Measurements from ENCODE around the gene TBC1D5.
A peak's percentile ranks its signal among the peaks of the same experiment; 100 is the strongest.
"Not testable (repeated sequence)": the region's sequence is repeated elsewhere in the genome, so short reads cannot be mapped to it uniquely, and the experiment has no call there.

TBC1D5 gene

GRCh38 chr3:17399586-17399985, 342.8 kb downstream of the TBC1D5 start:
- no peak for TF ChIP-seq POU2F2 (IDR thresholded peaks at IDR 0.05; ENCODE audit: low read depth, low read length)
- no peak for TF ChIP-seq SPI1 (IDR thresholded peaks at IDR 0.05; ENCODE audit: low read depth, low read length)
- no peak for TF ChIP-seq TAF1 (IDR thresholded peaks at IDR 0.05; ENCODE audit: low read depth, low read length)
- TF ChIP-seq POLR2A (IDR thresholded peaks at IDR 0.05; ENCODE audit: low read depth, low read length): no peak
- TF ChIP-seq PAX5 (IDR thresholded peaks at IDR 0.05; ENCODE audit: insufficient read depth, low read length, severe bottlenecking): no peak
- no peak for TF ChIP-seq POLR2AphosphoS5 (IDR thresholded peaks at IDR 0.05; ENCODE audit: low read depth, low read length)
- FAIRE-seq: peak; percentile 16
- no peak for DNase-seq (ENCODE audit: insufficient read length, low spot score)

- TF ChIP-seq TAF1 (IDR thresholded peaks at IDR 0.05; ENCODE audit: low read depth, low read length): no peak
- TF ChIP-seq SPI1 (IDR thresholded peaks at IDR 0.05; ENCODE audit: low read depth, low read length): peak; percentile 95
- FAIRE-seq (peak; percentile 74), DNase-seq (ENCODE audit: insufficient read length, low spot score) (no peak)
These were observed 343.4 kb downstream of the TBC1D5 start for GRCh38 chr3:17398959-17399551.

DNA sequence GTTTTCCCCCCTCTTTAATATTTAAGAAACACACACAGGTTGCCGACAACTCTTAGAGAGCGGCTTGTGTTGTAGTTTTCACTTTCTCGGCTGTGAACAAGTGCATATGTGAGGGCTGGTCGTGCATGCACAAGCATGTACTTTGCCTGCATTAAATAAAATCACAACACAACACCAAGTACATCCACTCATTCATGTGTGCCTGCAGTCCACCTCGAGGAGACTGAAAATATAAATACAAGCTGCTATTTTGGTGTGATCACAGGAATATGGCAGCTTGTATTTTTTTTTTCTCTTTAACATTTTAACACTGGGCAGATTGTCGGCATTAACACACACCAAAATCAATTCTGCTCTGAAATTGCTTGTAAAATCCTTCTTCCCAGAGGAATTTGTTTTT, 346.4 kb downstream of the TBC1D5 start:
- no peak for TF ChIP-seq PAX5 (IDR thresholded peaks at IDR 0.05; ENCODE audit: insufficient read depth, low read length, severe bottlenecking)
- no peak for TF ChIP-seq POU2F2 (IDR thresholded peaks at IDR 0.05; ENCODE audit: low read depth, low read length)
- TF ChIP-seq POLR2AphosphoS5 (IDR thresholded peaks at IDR 0.05; ENCODE audit: low read depth, low read length): no peak
- no peak for TF ChIP-seq TAF1 (IDR thresholded peaks at IDR 0.05; ENCODE audit: low read depth, low read length)
- no peak for TF ChIP-seq SPI1 (IDR thresholded peaks at IDR 0.05; ENCODE audit: low read depth, low read length)
- TF ChIP-seq POLR2A (IDR thresholded peaks at IDR 0.05; ENCODE audit: low read depth, low read length): no peak
- DNase-seq (ENCODE audit: insufficient read length, low spot score): no peak
- FAIRE-seq: peak; percentile 62

DNA sequence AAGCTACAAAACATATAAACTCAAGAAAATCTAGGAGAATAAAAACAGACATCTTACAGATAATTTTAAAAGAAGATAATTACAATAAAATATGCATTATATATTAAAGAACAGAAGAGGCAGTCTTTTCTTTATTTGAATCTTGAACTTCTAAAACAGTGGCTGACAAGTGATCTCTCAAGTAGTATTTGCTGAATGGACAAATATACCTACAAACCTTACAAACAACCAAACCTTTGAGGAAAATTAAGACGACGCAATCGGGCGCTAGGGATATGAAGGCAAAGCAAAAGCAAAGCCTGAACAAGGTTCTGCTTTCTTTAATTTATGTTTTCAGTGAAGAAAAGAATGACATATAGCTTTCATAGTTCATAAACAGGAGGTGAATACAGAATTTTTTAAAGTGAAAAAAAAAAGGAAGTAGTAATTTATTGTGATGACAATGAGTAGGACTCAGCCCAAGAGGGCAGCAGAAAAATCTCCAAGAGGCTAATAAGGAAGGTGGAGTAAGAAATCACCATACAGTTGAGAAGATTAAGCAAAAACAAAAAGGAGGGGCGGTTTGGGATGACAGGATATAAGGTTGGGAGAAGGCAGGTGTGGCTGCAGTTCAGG, 347.8 kb downstream of the TBC1D5 start:
- no peak for DNase-seq (ENCODE audit: insufficient read length, low spot score)
- no peak for FAIRE-seq
- TF ChIP-seq PAX5 (IDR thresholded peaks at IDR 0.05; ENCODE audit: insufficient read depth, low read length, severe bottlenecking): no peak
- no peak for TF ChIP-seq POU2F2 (IDR thresholded peaks at IDR 0.05; ENCODE audit: low read depth, low read length)
- no peak for TF ChIP-seq POLR2A (IDR thresholded peaks at IDR 0.05; ENCODE audit: low read depth, low read length)
- no peak for TF ChIP-seq POLR2AphosphoS5 (IDR thresholded peaks at IDR 0.05; ENCODE audit: low read depth, low read length)

GRCh38 chr3:17392516-17392915, 349.9 kb downstream of the TBC1D5 start:
- not testable (repeated sequence) for FAIRE-seq; DNase-seq (ENCODE audit: insufficient read length, low spot score)

- DNase-seq (ENCODE audit: insufficient read length, low spot score) (no peak), FAIRE-seq (no peak)
- TF ChIP-seq PAX5 (IDR thresholded peaks at IDR 0.05; ENCODE audit: insufficient read depth, low read length, severe bottlenecking) (no peak), POLR2A (IDR thresholded peaks at IDR 0.05; ENCODE audit: low read depth, low read length) (no peak), POU2F2 (IDR thresholded peaks at IDR 0.05; ENCODE audit: low read depth, low read length) (no peak), SPI1 (IDR thresholded peaks at IDR 0.05; ENCODE audit: low read depth, low read length) (no peak), TAF1 (IDR thresholded peaks at IDR 0.05; ENCODE audit: low read depth, low read length) (no peak), POLR2AphosphoS5 (IDR thresholded peaks at IDR 0.05; ENCODE audit: low read depth, low read length) (no peak)
These were observed 351.6 kb downstream of the TBC1D5 start for GRCh38 chr3:17390785-17391184.

DNA sequence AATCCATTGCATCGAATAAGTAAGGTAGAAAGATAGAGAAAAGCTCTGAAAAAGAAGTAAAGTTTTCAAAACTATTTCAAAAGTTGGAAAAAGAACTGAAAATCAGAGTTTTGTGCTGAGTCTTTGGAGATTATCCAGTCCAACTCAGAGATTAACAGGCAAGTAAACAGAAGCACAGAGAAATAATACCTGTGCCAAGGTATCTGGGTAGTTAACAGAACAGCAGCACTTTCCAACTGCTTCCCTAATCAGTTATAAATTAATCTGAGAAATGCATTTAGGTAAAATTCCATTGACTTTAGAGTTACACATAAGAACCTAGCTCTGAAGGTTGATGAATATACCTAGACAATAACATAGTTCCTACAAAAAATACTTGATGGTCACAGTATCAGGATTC, 355.3 kb downstream of the TBC1D5 start:
- FAIRE-seq: no peak
- TF ChIP-seq POLR2AphosphoS5 (IDR thresholded peaks at IDR 0.05; ENCODE audit: low read depth, low read length): no peak
- TF ChIP-seq TAF1 (IDR thresholded peaks at IDR 0.05; ENCODE audit: low read depth, low read length): no peak
- no peak for TF ChIP-seq SPI1 (IDR thresholded peaks at IDR 0.05; ENCODE audit: low read depth, low read length)
- TF ChIP-seq POLR2A (IDR thresholded peaks at IDR 0.05; ENCODE audit: low read depth, low read length): no peak
- TF ChIP-seq POU2F2 (IDR thresholded peaks at IDR 0.05; ENCODE audit: low read depth, low read length): no peak
- no peak for TF ChIP-seq PAX5 (IDR thresholded peaks at IDR 0.05; ENCODE audit: insufficient read depth, low read length, severe bottlenecking)
- DNase-seq (ENCODE audit: insufficient read length, low spot score): no peak

DNA sequence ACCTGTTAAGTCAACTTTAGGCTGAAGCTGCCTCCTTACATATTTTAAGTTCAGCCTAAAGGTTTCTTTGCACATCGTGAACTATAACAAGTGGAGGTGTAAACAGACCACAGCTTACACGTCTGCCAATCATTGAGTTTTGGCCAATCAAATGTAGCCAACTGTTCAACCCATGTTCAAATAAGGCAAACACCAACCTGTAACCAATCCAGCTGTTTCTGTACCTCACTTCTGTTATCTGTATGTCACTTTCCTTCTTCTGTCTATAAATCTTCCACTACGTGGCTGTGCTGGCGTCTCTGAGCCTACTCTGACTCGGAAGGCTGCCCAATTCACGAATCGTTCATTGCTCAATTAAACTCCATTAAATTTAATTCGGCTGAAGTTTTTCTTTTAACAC, 356.0 kb downstream of the TBC1D5 start:
- FAIRE-seq (no peak), DNase-seq (ENCODE audit: insufficient read length, low spot score) (no peak)
- TF ChIP-seq POU2F2 (IDR thresholded peaks at IDR 0.05; ENCODE audit: low read depth, low read length): no peak
- TF ChIP-seq SPI1 (IDR thresholded peaks at IDR 0.05; ENCODE audit: low read depth, low read length): no peak
- no peak for TF ChIP-seq TAF1 (IDR thresholded peaks at IDR 0.05; ENCODE audit: low read depth, low read length)
- TF ChIP-seq POLR2A (IDR thresholded peaks at IDR 0.05; ENCODE audit: low read depth, low read length): no peak
- no peak for TF ChIP-seq PAX5 (IDR thresholded peaks at IDR 0.05; ENCODE audit: insufficient read depth, low read length, severe bottlenecking)
- no peak for TF ChIP-seq POLR2AphosphoS5 (IDR thresholded peaks at IDR 0.05; ENCODE audit: low read depth, low read length)

DNA sequence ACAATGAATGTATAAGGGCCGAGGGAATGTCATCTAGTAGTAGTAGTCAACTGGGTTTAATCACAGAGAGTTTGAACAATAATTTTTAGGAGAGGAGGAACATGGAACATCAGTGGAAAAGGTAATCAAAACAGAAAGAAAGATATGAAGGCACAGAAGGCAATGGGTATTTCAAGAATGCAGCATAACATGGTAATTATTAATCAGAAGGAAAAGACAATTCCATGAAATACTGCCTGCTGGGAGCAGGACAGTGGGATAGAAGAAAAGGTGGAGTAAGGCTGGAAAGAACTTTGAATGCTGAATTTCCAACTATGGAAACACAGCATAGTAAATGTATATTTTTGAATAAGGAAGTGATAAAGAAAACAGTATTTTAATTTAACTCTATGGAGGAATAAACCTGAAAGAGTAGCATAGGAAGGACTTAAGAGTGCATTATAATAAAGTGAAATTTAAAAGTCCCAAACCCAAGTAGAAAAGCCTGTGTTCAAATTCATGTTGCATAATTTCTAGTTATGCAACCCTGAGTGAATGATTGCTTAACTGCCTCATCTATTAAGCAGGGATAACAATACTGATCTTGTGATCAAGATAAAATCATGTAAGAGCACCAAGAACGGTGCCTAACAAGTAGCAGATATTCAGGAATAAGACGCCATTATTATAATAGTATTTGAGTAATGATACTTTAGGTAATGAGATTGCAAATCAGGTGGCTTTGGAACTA, 357.7 kb downstream of the TBC1D5 start:
- no peak for DNase-seq (ENCODE audit: insufficient read length, low spot score)
- TF ChIP-seq POLR2A (IDR thresholded peaks at IDR 0.05; ENCODE audit: low read depth, low read length) (no peak), PAX5 (IDR thresholded peaks at IDR 0.05; ENCODE audit: insufficient read depth, low read length, severe bottlenecking) (no peak), POLR2AphosphoS5 (IDR thresholded peaks at IDR 0.05; ENCODE audit: low read depth, low read length) (no peak), POU2F2 (IDR thresholded peaks at IDR 0.05; ENCODE audit: low read depth, low read length) (no peak), SPI1 (IDR thresholded peaks at IDR 0.05; ENCODE audit: low read depth, low read length) (no peak), TAF1 (IDR thresholded peaks at IDR 0.05; ENCODE audit: low read depth, low read length) (no peak)
- no peak for FAIRE-seq

GRCh38 chr3:17373304-17373703, 369.1 kb downstream of the TBC1D5 start:
- TF ChIP-seq TAF1 (IDR thresholded peaks at IDR 0.05; ENCODE audit: low read depth, low read length) (no peak), PAX5 (IDR thresholded peaks at IDR 0.05; ENCODE audit: insufficient read depth, low read length, severe bottlenecking) (no peak), POU2F2 (IDR thresholded peaks at IDR 0.05; ENCODE audit: low read depth, low read length) (no peak), POLR2A (IDR thresholded peaks at IDR 0.05; ENCODE audit: low read depth, low read length) (no peak), SPI1 (IDR thresholded peaks at IDR 0.05; ENCODE audit: low read depth, low read length) (no peak), POLR2AphosphoS5 (IDR thresholded peaks at IDR 0.05; ENCODE audit: low read depth, low read length) (no peak)
- DNase-seq (ENCODE audit: insufficient read length, low spot score) (no peak), FAIRE-seq (no peak)
